DOHH2 (cell line): ENCODE measurements around the gene MMP21.

ENCODE experiments used
- H3F3A ChIP-seq: fragments of 200-600 bp; sonication (generic), shearing (Covaris generic); 2 replicates; pipeline ENCODE4 v1.6.0; 2016; ENCODE audit warnings: antibody characterized with exemption, mild to moderate bottlenecking; ENCODE audit not compliant: control insufficient read depth, insufficient read depth
- H3K27ac ChIP-seq: fragments of 200-600 bp; sonication (generic); 2 replicates; pipeline ENCODE4 v1.5.1; 2014; ENCODE audit warnings: low read depth, mild to moderate bottlenecking, low read length, moderate library complexity
- H3K27me3 ChIP-seq: fragments of 200-600 bp; sonication (generic); 2 replicates; pipeline ENCODE4 v1.6.1; 2014; ENCODE audit warnings: mild to moderate bottlenecking, low read length, mixed read lengths; ENCODE audit not compliant: control insufficient read depth
- H3K36me3 ChIP-seq: fragments of 200-600 bp; sonication (generic); 2 replicates; pipeline ENCODE4 v1.6.1; 2014; ENCODE audit warnings: mild to moderate bottlenecking, low read length, moderate library complexity, mixed read lengths; ENCODE audit not compliant: control insufficient read depth
- H3K4me1 ChIP-seq: fragments of 200-600 bp; sonication (generic); 2 replicates; pipeline ENCODE4 v1.6.1; 2014; ENCODE audit warnings: mild to moderate bottlenecking, low read length, mixed read lengths; ENCODE audit not compliant: control insufficient read depth
- H3K4me2 ChIP-seq: fragments of 200-600 bp; sonication (generic); 2 replicates; pipeline ENCODE4 v1.6.0; 2014; ENCODE audit warnings: mild to moderate bottlenecking, low read length, moderate library complexity
- H3K4me3 ChIP-seq: fragments of 200-600 bp; sonication (generic); 2 replicates; pipeline ENCODE4 v1.5.1; 2014; ENCODE audit warnings: mild to moderate bottlenecking, low read length, mixed read lengths
- H3K79me2 ChIP-seq: fragments of 200-600 bp; sonication (generic); 2 replicates; pipeline ENCODE4 v1.6.1; 2014; ENCODE audit warnings: mild to moderate bottlenecking, low read length, mixed read lengths; ENCODE audit not compliant: control insufficient read depth
- H3K9me2 ChIP-seq: fragments of 200-600 bp; sonication (generic); replicated peaks from 2 replicates; pipeline ENCODE4 v1.6.1; 2014; ENCODE audit warnings: mild to moderate bottlenecking, low read length, mixed read lengths; ENCODE audit not compliant: control insufficient read depth
- H3K9me3 ChIP-seq: fragments of 200-600 bp; sonication (generic); 2 replicates; pipeline ENCODE4 v1.6.1; 2014; ENCODE audit warnings: antibody characterized with exemption, low read length, mixed read lengths; ENCODE audit not compliant: control insufficient read depth, insufficient read depth
- H4K20me1 ChIP-seq: fragments of 200-600 bp; sonication (generic); 2 replicates; pipeline ENCODE4 v1.6.0; 2014; ENCODE audit warnings: low read depth, mild to moderate bottlenecking, antibody characterized with exemption, low read length, moderate library complexity; ENCODE audit not compliant: control insufficient read depth, insufficient read depth
- EZH2phosphoT487 ChIP-seq: fragments of 200-600 bp; sonication (generic); IDR thresholded peaks from 2 replicates; pipeline ENCODE4 v1.6.1; 2017; ENCODE audit warnings: borderline replicate concordance, mild to moderate bottlenecking, antibody characterized with exemption, low read length, moderate library complexity, mixed read lengths
- TF ChIP-seq, protein P1 (sequence below): fragments of 200-600 bp; sonication (generic); IDR thresholded peaks from one replicate; pipeline ENCODE4 v1.5.1; 2014; ENCODE audit warnings: antibody characterized with exemption, mild to moderate bottlenecking, low read depth, low read length; ENCODE audit not compliant: poor library complexity, severe bottlenecking

MMP21 gene

DNA sequence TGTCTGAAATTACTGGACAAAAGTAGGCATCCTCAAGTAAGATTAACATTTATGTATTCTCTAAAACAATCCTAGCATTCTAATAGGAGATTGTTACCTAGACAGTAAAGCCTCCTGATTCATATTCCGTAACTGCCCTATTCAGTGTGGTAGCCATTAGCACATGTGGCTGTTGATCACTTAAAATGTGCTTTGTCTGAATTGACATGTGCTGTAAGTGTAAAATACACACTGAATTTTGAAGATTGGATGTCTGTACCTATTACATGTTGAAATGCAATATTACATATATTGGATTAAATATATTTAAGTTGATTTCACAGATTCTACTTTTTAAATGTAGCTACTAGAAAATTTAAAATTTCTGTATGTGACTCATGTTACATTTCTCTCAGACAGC is 41.5 kb downstream of the MMP21 start:
- H3K36me3 ChIP-seq, result peaks cover 99% of the 10 kb centered on the region
- no peak for TF ChIP-seq EZH2phosphoT487
- TF ChIP-seq, protein P1, sequence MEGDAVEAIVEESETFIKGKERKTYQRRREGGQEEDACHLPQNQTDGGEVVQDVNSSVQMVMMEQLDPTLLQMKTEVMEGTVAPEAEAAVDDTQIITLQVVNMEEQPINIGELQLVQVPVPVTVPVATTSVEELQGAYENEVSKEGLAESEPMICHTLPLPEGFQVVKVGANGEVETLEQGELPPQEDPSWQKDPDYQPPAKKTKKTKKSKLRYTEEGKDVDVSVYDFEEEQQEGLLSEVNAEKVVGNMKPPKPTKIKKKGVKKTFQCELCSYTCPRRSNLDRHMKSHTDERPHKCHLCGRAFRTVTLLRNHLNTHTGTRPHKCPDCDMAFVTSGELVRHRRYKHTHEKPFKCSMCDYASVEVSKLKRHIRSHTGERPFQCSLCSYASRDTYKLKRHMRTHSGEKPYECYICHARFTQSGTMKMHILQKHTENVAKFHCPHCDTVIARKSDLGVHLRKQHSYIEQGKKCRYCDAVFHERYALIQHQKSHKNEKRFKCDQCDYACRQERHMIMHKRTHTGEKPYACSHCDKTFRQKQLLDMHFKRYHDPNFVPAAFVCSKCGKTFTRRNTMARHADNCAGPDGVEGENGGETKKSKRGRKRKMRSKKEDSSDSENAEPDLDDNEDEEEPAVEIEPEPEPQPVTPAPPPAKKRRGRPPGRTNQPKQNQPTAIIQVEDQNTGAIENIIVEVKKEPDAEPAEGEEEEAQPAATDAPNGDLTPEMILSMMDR, result no peak

DNA sequence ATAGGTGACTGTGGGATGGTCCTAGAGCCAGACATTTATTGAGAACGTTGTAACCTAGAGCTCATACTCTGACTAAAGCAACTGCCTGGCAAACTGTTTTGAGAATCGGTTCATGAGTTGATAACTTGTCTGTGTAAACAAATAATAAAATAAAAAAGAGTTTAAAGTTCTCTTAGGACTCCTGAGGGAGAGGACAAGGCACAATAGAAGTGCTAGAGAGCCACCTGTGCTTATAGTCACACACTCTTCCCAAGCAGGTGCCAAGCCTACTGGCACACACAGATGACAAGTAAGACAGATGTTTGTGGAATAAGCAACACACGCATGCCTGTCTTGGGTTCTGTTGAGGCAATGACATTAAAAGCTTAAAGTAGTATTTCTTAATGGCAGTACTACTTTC is 48.2 kb downstream of the MMP21 start:
- Histone ChIP-seq H3K9me3 (no peaks in the 10 kb centered on the region), H3K36me3 (peaks cover 95% of the 10 kb centered on the region), H3K27me3 (no peaks in the 10 kb centered on the region), H3K4me1 (no peaks in the 10 kb centered on the region), H4K20me1 (no peaks in the 10 kb centered on the region), H3K27ac (no peak overlapping the region), H3K79me2 (peaks cover 11% of the 10 kb centered on the region), H3K9me2 (no peaks in the 10 kb centered on the region), H3K4me2 (no peak overlapping the region), H3F3A (no peaks in the 10 kb centered on the region), H3K4me3 (no peak overlapping the region)
- TF ChIP-seq, protein P1, result no peak
- no peak for TF ChIP-seq EZH2phosphoT487

More for the DNA sequence above, 41.5 kb downstream of the MMP21 start:
- Histone ChIP-seq H3K27ac (no peak overlapping the region), H3K27me3 (no peaks in the 10 kb centered on the region), H3K4me2 (no peak overlapping the region), H3K4me1 (no peaks in the 10 kb centered on the region), H3F3A (0 out of 2 replicates have a peak, but pooled peaks cover 2% of the 10 kb centered on the region), H4K20me1 (no peaks in the 10 kb centered on the region), H3K4me3 (no peak overlapping the region), H3K79me2 (no peaks in the 10 kb centered on the region), H3K9me3 (no peaks in the 10 kb centered on the region), H3K9me2 (no peaks in the 10 kb centered on the region)

DNA sequence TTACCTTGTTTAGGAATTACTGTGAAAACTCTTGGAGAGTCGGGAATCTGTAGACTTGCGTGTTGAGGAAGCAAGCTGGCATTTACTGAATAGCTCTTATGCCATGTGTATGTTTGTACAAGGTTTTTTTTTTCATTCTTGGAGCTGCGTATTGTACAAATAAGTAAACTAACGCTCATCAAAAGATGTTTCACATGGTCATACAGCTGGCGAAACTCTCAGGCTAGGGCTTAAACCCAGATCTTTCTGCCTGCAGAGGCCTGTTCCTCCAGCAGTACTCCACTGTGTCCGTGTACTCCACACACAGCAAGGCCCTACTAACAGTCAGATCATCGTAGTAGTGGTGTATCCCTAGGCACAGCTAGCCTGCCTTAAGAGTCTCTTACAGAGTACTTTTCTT is 48.7 kb downstream of the MMP21 start:
- no peak for TF ChIP-seq EZH2phosphoT487
- TF ChIP-seq, protein P1, result no peak
- peaks cover 95% of the 10 kb centered on the region for H3K36me3 ChIP-seq
- H3K79me2 ChIP-seq, result peaks cover 16% of the 10 kb centered on the region
- H4K20me1 ChIP-seq, result no peaks in the 10 kb centered on the region
- no peak overlapping the region for H3K27ac ChIP-seq
- H3K4me2 ChIP-seq, result no peak overlapping the region
- peaks cover 5% of the 10 kb centered on the region; the same call in 1 of the 2 replicates for H3K4me1 ChIP-seq
- no peak overlapping the region for H3K4me3 ChIP-seq
- no peaks in the 10 kb centered on the region for H3K27me3 ChIP-seq
- H3K9me2 ChIP-seq, result no peaks in the 10 kb centered on the region
- H3K9me3 ChIP-seq, result no peaks in the 10 kb centered on the region
- H3F3A ChIP-seq, result no peaks in the 10 kb centered on the region
